Activated naive CD4-positive, alpha-beta T cell treated with anti-CD3 and anti-CD28 coated beads, Interleukin-2, amount 10 ng/mL, durations not matched to agents 7 days and 5 days (primary cell): Measurements from ENCODE around the gene RAX2.
A peak's percentile ranks its signal among the peaks of the same experiment; 100 is the strongest.

Experiments used
- CTCF ChIA-PET: fragments of 350-600 bp; sonication (Branson Sonifier 250); formaldehyde crosslinking; loops from one replicate; lab custom pipeline; 2021; ENCODE audit warnings: antibody characterized with exemption; lab: Charles Lee
- DNase-seq: peaks from one replicate; pipeline ENCODE4 v3.0.0-alpha.2; 2020
- H3K27ac Mint-ChIP-seq: one replicate; pipeline ENCODE4 v1.8.0; 2021; ENCODE audit warnings: mild to moderate bottlenecking, moderate library complexity, mixed read lengths
- H3K27me3 Mint-ChIP-seq: one replicate; pipeline ENCODE4 v1.8.0; 2021; ENCODE audit warnings: mild to moderate bottlenecking, mixed read lengths
- H3K36me3 Mint-ChIP-seq: one replicate; pipeline ENCODE4 v1.8.0; 2021; ENCODE audit warnings: mixed read lengths
- H3K4me1 Mint-ChIP-seq: one replicate; pipeline ENCODE4 v1.8.0; 2021; ENCODE audit warnings: mixed read lengths
- H3K4me3 Mint-ChIP-seq: one replicate; pipeline ENCODE4 v1.8.0; 2021; ENCODE audit warnings: mild to moderate bottlenecking, moderate library complexity, mixed read lengths
- H3K9me3 Mint-ChIP-seq: one replicate; pipeline ENCODE4 v1.8.0; 2021; ENCODE audit warnings: mixed read lengths

The RAX2 gene

GRCh38 chr19:3808420-3809143, 36.6 kb upstream of the RAX2 start:
- Mint-ChIP-seq H3K27ac (peak overlapping the region; percentile 17), H3K4me1 (peaks cover 47% of the 10 kb centered on the region), H3K36me3 (no peaks in the 10 kb centered on the region), H3K27me3 (peaks cover under 1% of the 10 kb centered on the region), H3K9me3 (peaks cover 9% of the 10 kb centered on the region), H3K4me3 (no peak overlapping the region)
- DNase-seq: no peak
- CTCF ChIA-PET: no interaction called here

- H3K36me3 Mint-ChIP-seq: no peaks in the 10 kb centered on the region
- peaks cover 9% of the 10 kb centered on the region for H3K9me3 Mint-ChIP-seq
- no peak overlapping the region for H3K4me3 Mint-ChIP-seq
- peaks cover 41% of the 10 kb centered on the region for H3K4me1 Mint-ChIP-seq
- CTCF ChIA-PET: no interaction called here
- peak overlapping the region; percentile 17 for H3K27ac Mint-ChIP-seq
- H3K27me3 Mint-ChIP-seq: peaks cover 8% of the 10 kb centered on the region
- DNase-seq: no peak
These were observed 35.7 kb upstream of the RAX2 start for GRCh38 chr19:3807574-3808354.

GRCh38 chr19:3807131-3807480, 35.1 kb upstream of the RAX2 start:
- no peaks in the 10 kb centered on the region for H3K36me3 Mint-ChIP-seq
- peaks cover 14% of the 10 kb centered on the region for H3K27me3 Mint-ChIP-seq
- DNase-seq: no peak
- peaks cover 9% of the 10 kb centered on the region for H3K9me3 Mint-ChIP-seq
- CTCF ChIA-PET: no interaction called here
- H3K4me1 Mint-ChIP-seq: peaks cover 39% of the 10 kb centered on the region
- H3K27ac Mint-ChIP-seq: no peak overlapping the region
- H3K4me3 Mint-ChIP-seq: no peak overlapping the region

- peaks cover 9% of the 10 kb centered on the region for H3K9me3 Mint-ChIP-seq
- no peak overlapping the region for H3K27ac Mint-ChIP-seq
- peaks cover 45% of the 10 kb centered on the region for H3K4me1 Mint-ChIP-seq
These were observed 33.8 kb upstream of the RAX2 start for GRCh38 chr19:3805859-3806258.

GRCh38 chr19:3804429-3804828, 32.4 kb upstream of the RAX2 start:
- CTCF ChIA-PET: interaction anchor here (0.9 to 1.5 kb wide), 2 partner anchors 8 to 42 kb away, joined by 3 read pairs; partner anchors contain the start of gene MRPL54
- Mint-ChIP-seq H3K4me3 (no peak overlapping the region), H3K27me3 (peaks cover 27% of the 10 kb centered on the region), H3K4me1 (peaks cover 47% of the 10 kb centered on the region), H3K27ac (no peak overlapping the region), H3K9me3 (peaks cover 9% of the 10 kb centered on the region), H3K36me3 (no peaks in the 10 kb centered on the region)
- no peak for DNase-seq

More at GRCh38 chr19:3805859-3806258, 33.8 kb upstream of the RAX2 start:
- CTCF ChIA-PET: interaction anchor here (1.5 kb wide), 1 partner anchor 43 kb away, joined by 3 read pairs; the partner anchor contains the start of gene MRPL54
- no peak for DNase-seq
- Mint-ChIP-seq H3K4me3 (no peak overlapping the region), H3K27me3 (peaks cover 27% of the 10 kb centered on the region), H3K36me3 (no peaks in the 10 kb centered on the region)

- Mint-ChIP-seq H3K27ac (peak overlapping the region; percentile 22), H3K27me3 (peaks cover 27% of the 10 kb centered on the region), H3K9me3 (peaks cover 7% of the 10 kb centered on the region), H3K4me3 (no peak overlapping the region), H3K36me3 (peaks cover 2% of the 10 kb centered on the region), H3K4me1 (peaks cover 49% of the 10 kb centered on the region)
- DNase-seq: no peak
- CTCF ChIA-PET: interaction anchor here (0.9 kb wide), 1 partner anchor 8 kb away, joined by 3 read pairs; no protein-coding TSS in a partner anchor
These were observed 32.0 kb upstream of the RAX2 start for GRCh38 chr19:3803986-3804385.

GRCh38 chr19:3803114-3803888, 31.3 kb upstream of the RAX2 start:
- H3K9me3 Mint-ChIP-seq: peaks cover 7% of the 10 kb centered on the region
- H3K4me1 Mint-ChIP-seq: peaks cover 52% of the 10 kb centered on the region
- DNase-seq: no peak
- H3K27ac Mint-ChIP-seq: no peak overlapping the region
- peaks cover 27% of the 10 kb centered on the region for H3K27me3 Mint-ChIP-seq
- CTCF ChIA-PET: interaction anchor here (0.9 kb wide), 1 partner anchor 9 kb away, joined by 3 read pairs; no protein-coding TSS in a partner anchor
- no peak overlapping the region for H3K4me3 Mint-ChIP-seq
- H3K36me3 Mint-ChIP-seq: peaks cover 2% of the 10 kb centered on the region

GRCh38 chr19:3801412-3802096, 29.5 kb upstream of the RAX2 start:
- Mint-ChIP-seq H3K27me3 (peaks cover 27% of the 10 kb centered on the region), H3K36me3 (peaks cover 10% of the 10 kb centered on the region), H3K4me1 (peaks cover 56% of the 10 kb centered on the region), H3K4me3 (peak overlapping the region; percentile 54), H3K9me3 (peaks cover 7% of the 10 kb centered on the region), H3K27ac (peak overlapping the region; percentile 58)
- CTCF ChIA-PET: interaction anchor here (1.6 kb wide), 1 partner anchor 21 kb away, joined by 4 read pairs; no protein-coding TSS in a partner anchor
- DNase-seq: peak; percentile 83

GRCh38 chr19:3800996-3801395, 29.0 kb upstream of the RAX2 start:
- CTCF ChIA-PET: interaction anchor here (1.6 kb wide), 1 partner anchor 21 kb away, joined by 4 read pairs; no protein-coding TSS in a partner anchor
- Mint-ChIP-seq H3K27me3 (peaks cover 27% of the 10 kb centered on the region), H3K9me3 (peaks cover 12% of the 10 kb centered on the region), H3K4me3 (peak overlapping the region; percentile 54), H3K27ac (peak overlapping the region; percentile 58), H3K36me3 (peaks cover 14% of the 10 kb centered on the region), H3K4me1 (peaks cover 54% of the 10 kb centered on the region)
- no peak for DNase-seq

- Mint-ChIP-seq H3K27ac (peak overlapping the region; percentile 90), H3K9me3 (peaks cover 12% of the 10 kb centered on the region), H3K4me3 (peak overlapping the region; percentile 31), H3K4me1 (peaks cover 43% of the 10 kb centered on the region), H3K36me3 (peaks cover 14% of the 10 kb centered on the region), H3K27me3 (peaks cover 23% of the 10 kb centered on the region)
- DNase-seq: peak; percentile 63
- CTCF ChIA-PET: interaction anchor here (1.1 to 2.6 kb wide), 3 partner anchors 19 to 24 kb away, joined by 3 to 9 read pairs (median 8); no protein-coding TSS in a partner anchor
These were observed 26.1 kb upstream of the RAX2 start for GRCh38 chr19:3798137-3798536.

- no peak overlapping the region for H3K27ac Mint-ChIP-seq
- H3K36me3 Mint-ChIP-seq: peaks cover 14% of the 10 kb centered on the region
- H3K9me3 Mint-ChIP-seq: peaks cover 14% of the 10 kb centered on the region
- H3K4me3 Mint-ChIP-seq: no peak overlapping the region
- peaks cover 12% of the 10 kb centered on the region for H3K27me3 Mint-ChIP-seq
- DNase-seq: no peak
- CTCF ChIA-PET: interaction anchor here (1.8 to 2.6 kb wide), 2 partner anchors 8 to 26 kb away, joined by 6 to 9 read pairs; no protein-coding TSS in a partner anchor
- H3K4me1 Mint-ChIP-seq: peaks cover 29% of the 10 kb centered on the region
These were observed 24.3 kb upstream of the RAX2 start for GRCh38 chr19:3796358-3796757.

GRCh38 chr19:3793799-3794198, 21.8 kb upstream of the RAX2 start:
- peaks cover 30% of the 10 kb centered on the region for H3K27me3 Mint-ChIP-seq
- peaks cover 14% of the 10 kb centered on the region for H3K36me3 Mint-ChIP-seq
- H3K27ac Mint-ChIP-seq: no peak overlapping the region
- H3K9me3 Mint-ChIP-seq: peaks cover 14% of the 10 kb centered on the region
- CTCF ChIA-PET: interaction anchor here (1.3 kb wide), 1 partner anchor 31 kb away, joined by 3 read pairs; the partner anchor contains the start of gene MRPL54
- no peak for DNase-seq
- no peak overlapping the region for H3K4me3 Mint-ChIP-seq
- peaks cover 14% of the 10 kb centered on the region for H3K4me1 Mint-ChIP-seq

GRCh38 chr19:3792114-3792513, 20.1 kb upstream of the RAX2 start:
- Mint-ChIP-seq H3K4me3 (no peak overlapping the region), H3K4me1 (peaks cover 6% of the 10 kb centered on the region), H3K36me3 (peaks cover 11% of the 10 kb centered on the region), H3K27ac (no peak overlapping the region), H3K27me3 (peaks cover 32% of the 10 kb centered on the region), H3K9me3 (peaks cover 12% of the 10 kb centered on the region)
- CTCF ChIA-PET: no interaction called here
- DNase-seq: no peak
